ENCODE measurements around the gene SNX6.
"Not testable (repeated sequence)": the region's sequence is repeated elsewhere in the genome, so short reads cannot be mapped to it uniquely, and the experiment has no call there.

SNX6 gene

GRCh38 chr14:34568803-34569202 is 61.1 kb downstream of the SNX6 start:
- Mint-ChIP-seq H3K27me3 (ENCODE audit: low read depth) (no peaks in the 10 kb centered on the region), H3K4me3 (no peak overlapping the region), H3K9me3 (no peaks in the 10 kb centered on the region), H3K4me1 (ENCODE audit: low read depth) (peaks cover 1% of the 10 kb centered on the region), H3K27ac (no peak overlapping the region), H3K36me3 (ENCODE audit: low read depth) (peaks cover 24% of the 10 kb centered on the region)

- no peak overlapping the region for H3K27ac Mint-ChIP-seq
- peaks cover 10% of the 10 kb centered on the region for H3K36me3 Mint-ChIP-seq (ENCODE audit: low read depth)
- no peaks in the 10 kb centered on the region for H3K27me3 Mint-ChIP-seq (ENCODE audit: low read depth)
- H3K9me3 Mint-ChIP-seq: no peaks in the 10 kb centered on the region
- H3K4me1 Mint-ChIP-seq (ENCODE audit: low read depth): peaks cover under 1% of the 10 kb centered on the region
- no peak overlapping the region for H3K4me3 Mint-ChIP-seq
Measured at GRCh38 chr14:34562776-34563150, 67.2 kb downstream of the SNX6 start.

GRCh38 chr14:34562037-34562775 is 67.7 kb downstream of the SNX6 start:
- not testable (repeated sequence) for H3K9me3 Mint-ChIP-seq; H3K27me3 Mint-ChIP-seq (ENCODE audit: low read depth); H3K4me3 Mint-ChIP-seq; H3K4me1 Mint-ChIP-seq (ENCODE audit: low read depth); H3K27ac Mint-ChIP-seq; H3K36me3 Mint-ChIP-seq (ENCODE audit: low read depth)

- H3K27me3 Mint-ChIP-seq (ENCODE audit: low read depth); H3K4me1 Mint-ChIP-seq (ENCODE audit: low read depth); H3K4me3 Mint-ChIP-seq; H3K27ac Mint-ChIP-seq; H3K36me3 Mint-ChIP-seq (ENCODE audit: low read depth); H3K9me3 Mint-ChIP-seq: not testable (repeated sequence)
Measured at GRCh38 chr14:34556498-34556829, 73.5 kb downstream of the SNX6 start.

GRCh38 chr14:34555583-34556497 is 74.1 kb downstream of the SNX6 start:
- H3K27me3 Mint-ChIP-seq (ENCODE audit: low read depth); H3K4me3 Mint-ChIP-seq; H3K36me3 Mint-ChIP-seq (ENCODE audit: low read depth); H3K27ac Mint-ChIP-seq; H3K4me1 Mint-ChIP-seq (ENCODE audit: low read depth); H3K9me3 Mint-ChIP-seq: not testable (repeated sequence)

- Mint-ChIP-seq H3K36me3 (ENCODE audit: low read depth) (no peaks in the 10 kb centered on the region), H3K4me3 (peak overlapping the region; percentile 22), H3K27ac (peak overlapping the region; percentile 63), H3K9me3 (no peaks in the 10 kb centered on the region), H3K4me1 (ENCODE audit: low read depth) (peaks cover 9% of the 10 kb centered on the region), H3K27me3 (ENCODE audit: low read depth) (no peaks in the 10 kb centered on the region)
Measured at GRCh38 chr14:34554540-34555250, 75.3 kb downstream of the SNX6 start.

GRCh38 chr14:34549276-34549966 is 80.5 kb downstream of the SNX6 start:
- H3K27ac Mint-ChIP-seq, H3K9me3 Mint-ChIP-seq: not testable (repeated sequence)

GRCh38 chr14:34548472-34548981 is 81.4 kb downstream of the SNX6 start:
- Mint-ChIP-seq H3K9me3 (no peaks in the 10 kb centered on the region), H3K27ac (no peak overlapping the region), H3K4me3 (no peak overlapping the region), H3K27me3 (ENCODE audit: low read depth) (no peaks in the 10 kb centered on the region), H3K36me3 (ENCODE audit: low read depth) (no peaks in the 10 kb centered on the region), H3K4me1 (ENCODE audit: low read depth) (no peaks in the 10 kb centered on the region)

More at GRCh38 chr14:34549276-34549966, 80.5 kb downstream of the SNX6 start:
- H3K27me3 Mint-ChIP-seq (ENCODE audit: low read depth); H3K4me3 Mint-ChIP-seq; H3K36me3 Mint-ChIP-seq (ENCODE audit: low read depth); H3K4me1 Mint-ChIP-seq (ENCODE audit: low read depth): not testable (repeated sequence)

GRCh38 chr14:34547136-34547520 is 82.8 kb downstream of the SNX6 start:
- H3K27me3 Mint-ChIP-seq (ENCODE audit: low read depth); H3K4me3 Mint-ChIP-seq; H3K36me3 Mint-ChIP-seq (ENCODE audit: low read depth); H3K9me3 Mint-ChIP-seq; H3K4me1 Mint-ChIP-seq (ENCODE audit: low read depth); H3K27ac Mint-ChIP-seq: not testable (repeated sequence)

- not testable (repeated sequence) for H3K36me3 Mint-ChIP-seq (ENCODE audit: low read depth); H3K27ac Mint-ChIP-seq; H3K9me3 Mint-ChIP-seq; H3K27me3 Mint-ChIP-seq (ENCODE audit: low read depth); H3K4me3 Mint-ChIP-seq; H3K4me1 Mint-ChIP-seq (ENCODE audit: low read depth)
Measured at GRCh38 chr14:34546272-34547135, 83.4 kb downstream of the SNX6 start.

- not testable (repeated sequence) for H3K36me3 Mint-ChIP-seq (ENCODE audit: low read depth); H3K9me3 Mint-ChIP-seq; H3K27me3 Mint-ChIP-seq (ENCODE audit: low read depth)
- H3K4me1 Mint-ChIP-seq (ENCODE audit: low read depth): peaks cover 17% of the 10 kb centered on the region
- peak overlapping the region; percentile 99 for H3K27ac Mint-ChIP-seq
- H3K4me3 Mint-ChIP-seq: peak overlapping the region; percentile 99
Measured at GRCh38 chr14:34540181-34541059, 89.5 kb downstream of the SNX6 start.

- Mint-ChIP-seq H3K27ac (peak within 1 kb of the TSS; percentile 99), H3K9me3 (no peaks in the 10 kb centered on the region), H3K4me3 (peak within 1 kb of the TSS; percentile 99), H3K27me3 (ENCODE audit: low read depth) (no peaks in the 10 kb centered on the region), H3K4me1 (ENCODE audit: low read depth) (peaks cover 17% of the 10 kb centered on the region), H3K36me3 (ENCODE audit: low read depth) (peaks cover 5% of the 10 kb centered on the region)
Measured at GRCh38 chr14:34539407-34540180, 90.4 kb downstream of the SNX6 start, which contains the start of gene EAPP. Gene EAPP, minus strand, starts transcription at chr14:34539701. Its CDS starts 73 bp downstream, at chr14:34539628.
